Spleen (tissue), 7 donors: Measurements from ENCODE around the gene GSK3B.

Experiments used
- POLR2A ChIP-seq, 3 donors: fragments of 450-650 bp; IDR thresholded peaks; one replicate each; pipeline ENCODE4 v1.5.1; 2017; ENCODE audit warnings: antibody characterized with exemption in 3 of 3, mild to moderate bottlenecking in 1 of 3
- TF ChIP-seq, protein P1 (sequence below), 11 experiments: fragments of 200-600 bp in 7 of 11; fragments of 450-650 bp in 4 of 11; sonication (generic) in 4 of 11; IDR thresholded peaks in 8 of 11; conservative IDR thresholded peaks in 3 of 11; 1 replicate in 7 of 11; 2 replicates in 4 of 11; pipeline versions ENCODE4 v1.4.0 to v1.8.0; 2016 to 2021; ENCODE audit warnings: antibody characterized with exemption in 11 of 11, inconsistent platforms in 4 of 11, mild to moderate bottlenecking in 1 of 11
- donor health status: DM: no; HTN: no; CAD: no; lungs with moderate emphysema.
- donor health status: DM: no; HTN: no; CAD: no.
- donor health status: DM: no; HTN: no; CAD: no.

DNA sequence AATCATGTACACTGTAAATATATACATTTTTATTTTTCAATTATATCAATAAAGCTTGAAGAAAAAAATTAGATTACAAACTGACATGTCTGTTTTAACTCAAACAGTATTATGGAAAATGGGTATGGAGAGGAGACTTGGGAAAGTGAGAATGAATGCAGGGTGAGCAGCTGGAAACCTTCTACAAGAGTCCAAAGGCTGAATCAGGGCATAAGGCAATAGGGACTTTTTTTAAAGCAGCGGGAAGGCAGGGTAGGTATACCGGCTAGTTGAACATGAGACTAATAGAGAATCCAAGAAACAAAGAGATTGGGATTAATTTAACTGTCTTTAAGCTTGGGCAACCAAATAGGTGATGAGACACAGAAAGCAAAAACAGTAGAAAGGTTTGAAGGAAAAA is 167.1 kb downstream of the GSK3B start:
- TF ChIP-seq, protein P1, sequence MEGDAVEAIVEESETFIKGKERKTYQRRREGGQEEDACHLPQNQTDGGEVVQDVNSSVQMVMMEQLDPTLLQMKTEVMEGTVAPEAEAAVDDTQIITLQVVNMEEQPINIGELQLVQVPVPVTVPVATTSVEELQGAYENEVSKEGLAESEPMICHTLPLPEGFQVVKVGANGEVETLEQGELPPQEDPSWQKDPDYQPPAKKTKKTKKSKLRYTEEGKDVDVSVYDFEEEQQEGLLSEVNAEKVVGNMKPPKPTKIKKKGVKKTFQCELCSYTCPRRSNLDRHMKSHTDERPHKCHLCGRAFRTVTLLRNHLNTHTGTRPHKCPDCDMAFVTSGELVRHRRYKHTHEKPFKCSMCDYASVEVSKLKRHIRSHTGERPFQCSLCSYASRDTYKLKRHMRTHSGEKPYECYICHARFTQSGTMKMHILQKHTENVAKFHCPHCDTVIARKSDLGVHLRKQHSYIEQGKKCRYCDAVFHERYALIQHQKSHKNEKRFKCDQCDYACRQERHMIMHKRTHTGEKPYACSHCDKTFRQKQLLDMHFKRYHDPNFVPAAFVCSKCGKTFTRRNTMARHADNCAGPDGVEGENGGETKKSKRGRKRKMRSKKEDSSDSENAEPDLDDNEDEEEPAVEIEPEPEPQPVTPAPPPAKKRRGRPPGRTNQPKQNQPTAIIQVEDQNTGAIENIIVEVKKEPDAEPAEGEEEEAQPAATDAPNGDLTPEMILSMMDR (IDR thresholded peaks at IDR 0.05 in 8 of 11, conservative IDR thresholded peaks at IDR 0.05 in 3 of 11), result no peak
- no peak for TF ChIP-seq POLR2A (IDR thresholded peaks at IDR 0.05)
